NCI-H128 (cell line): ENCODE data around the gene VSTM2L.
"Not testable (repeated sequence)": the region's sequence is repeated elsewhere in the genome, so short reads cannot be mapped to it uniquely, and the experiment has no call there.

Source experiments
- DNase-seq: peaks from one replicate; lab custom pipeline; 2025; ENCODE audit not compliant: unreplicated experiment; lab: John Stamatoyannopoulos, UW

Gene VSTM2L

DNA sequence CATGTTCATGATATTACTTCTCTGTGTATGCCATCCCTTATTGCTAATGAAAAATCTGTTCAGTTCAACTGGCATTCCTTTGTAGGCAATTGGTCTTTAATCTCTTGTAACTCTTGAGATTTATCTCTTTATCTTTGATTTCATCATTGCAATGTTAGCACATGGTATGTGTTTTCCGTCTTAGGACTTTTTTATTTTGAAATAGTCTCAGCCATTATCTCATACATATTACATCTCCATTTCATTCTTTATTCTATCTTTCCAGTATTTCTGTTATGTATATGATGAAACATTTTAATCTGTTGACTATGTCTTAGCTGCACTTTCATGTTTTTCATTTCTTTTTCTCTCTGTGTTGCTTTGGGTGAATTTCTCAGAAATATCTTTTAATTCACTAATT is 58.1 kb downstream of the VSTM2L start:
- DNase-seq = no peak

DNA sequence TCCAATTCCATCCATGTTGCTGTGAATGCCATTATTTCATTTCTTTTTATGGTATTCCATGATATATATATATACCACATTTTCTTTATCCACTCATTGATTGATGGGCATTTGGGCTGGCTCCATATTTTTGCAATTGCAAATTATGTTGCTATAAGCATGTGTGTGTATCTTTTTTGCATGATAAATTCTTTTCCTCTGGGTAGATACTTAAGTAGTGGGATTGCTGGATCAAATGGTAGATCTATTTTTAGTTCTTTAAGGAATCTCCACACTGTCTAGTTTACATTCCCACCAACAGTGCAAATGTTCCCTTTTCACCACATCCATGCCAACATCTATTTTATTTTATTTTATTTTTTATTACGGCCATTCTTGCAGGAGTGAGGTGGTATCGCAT is 60.6 kb downstream of the VSTM2L start:
- DNase-seq = not testable (repeated sequence)

DNA sequence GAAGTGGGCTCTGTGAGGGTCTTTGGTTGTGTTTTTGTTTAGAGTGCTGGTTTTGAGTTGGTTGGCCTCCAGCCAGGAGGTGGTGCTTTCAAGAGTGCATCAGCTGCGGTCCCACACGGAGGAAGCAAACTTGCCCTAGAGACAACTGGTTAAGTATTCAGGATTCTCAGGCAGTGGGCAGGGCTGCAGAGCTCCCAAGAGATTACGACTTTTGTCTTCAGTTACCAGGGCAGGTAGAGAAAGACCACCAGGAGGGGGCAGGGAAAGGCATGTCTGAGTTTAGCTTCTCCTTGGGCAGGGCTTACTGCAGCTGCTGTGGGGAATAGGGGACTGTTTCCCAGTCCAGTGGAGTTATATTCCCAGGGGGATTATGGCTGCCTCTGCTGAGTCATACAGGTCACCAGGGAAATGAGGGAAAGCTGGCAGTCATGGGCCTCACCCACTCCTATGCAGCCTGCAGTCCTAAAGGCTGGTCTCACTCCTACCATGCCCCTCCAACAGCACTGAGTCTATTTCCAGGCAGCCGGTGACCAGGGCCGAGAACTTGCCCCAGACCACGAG is 66.0 kb downstream of the VSTM2L start:
- DNase-seq = peak; percentile 78

DNA sequence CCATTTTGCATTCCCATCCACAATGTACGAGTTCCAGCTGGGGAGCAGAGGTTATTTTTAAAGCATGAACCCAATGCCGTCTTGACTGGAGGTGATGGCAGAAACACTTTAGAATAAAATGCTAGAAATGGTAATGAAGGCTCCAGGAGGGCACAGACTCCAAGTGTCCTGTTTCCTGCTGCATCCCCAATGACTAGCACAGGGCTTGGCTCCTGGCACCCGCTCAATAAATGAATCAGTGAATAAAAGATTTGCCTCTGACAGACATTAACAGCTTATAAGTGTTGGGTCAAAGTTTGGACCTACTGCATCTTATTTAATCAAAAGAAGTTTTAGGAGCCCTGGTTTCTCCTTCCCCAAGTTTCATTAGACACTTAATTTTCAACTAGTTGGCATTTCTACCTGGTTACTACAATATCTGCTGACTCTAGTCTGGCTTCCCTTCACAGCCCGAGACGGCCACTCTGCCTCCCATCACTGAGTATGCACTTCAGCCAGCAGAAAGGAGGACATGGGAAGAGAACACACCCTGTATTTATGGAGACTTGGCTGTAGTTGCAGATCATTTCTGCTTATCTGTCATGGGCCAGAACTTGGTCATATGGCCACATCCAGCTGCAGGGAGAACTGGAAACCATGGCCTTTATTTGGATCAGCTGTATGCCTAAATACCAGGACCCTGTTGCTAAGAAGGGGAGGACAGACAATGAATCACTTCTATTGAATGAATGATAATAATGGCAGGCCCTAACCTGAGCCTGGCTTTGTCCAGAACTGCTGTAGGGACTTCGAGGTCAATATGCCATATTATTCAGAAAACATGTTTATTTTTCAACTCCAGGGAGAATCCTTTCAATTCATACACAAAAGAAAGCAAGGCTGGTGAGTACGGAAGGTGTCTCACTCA is 67.3 kb downstream of the VSTM2L start:
- DNase-seq = no peak

DNA sequence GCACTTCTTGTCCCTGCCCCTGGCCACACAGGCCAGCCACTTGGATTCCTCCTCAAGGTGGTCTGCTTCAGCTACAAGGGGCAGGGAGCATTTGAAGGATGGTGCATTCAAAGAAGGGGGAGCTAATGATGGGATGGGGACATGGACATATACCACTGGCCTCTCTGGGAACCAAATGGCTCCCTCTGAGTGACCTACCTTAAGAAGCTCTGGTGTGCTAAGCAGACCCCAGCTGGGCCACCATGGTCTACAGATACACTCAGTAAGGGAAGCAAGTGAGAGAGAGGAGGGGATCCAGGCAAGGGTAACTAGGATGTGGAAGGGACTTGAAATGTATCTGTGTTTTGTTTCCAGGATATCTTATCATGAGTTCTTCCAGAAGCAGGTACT is 67.9 kb downstream of the VSTM2L start:
- DNase-seq = no peak

DNA sequence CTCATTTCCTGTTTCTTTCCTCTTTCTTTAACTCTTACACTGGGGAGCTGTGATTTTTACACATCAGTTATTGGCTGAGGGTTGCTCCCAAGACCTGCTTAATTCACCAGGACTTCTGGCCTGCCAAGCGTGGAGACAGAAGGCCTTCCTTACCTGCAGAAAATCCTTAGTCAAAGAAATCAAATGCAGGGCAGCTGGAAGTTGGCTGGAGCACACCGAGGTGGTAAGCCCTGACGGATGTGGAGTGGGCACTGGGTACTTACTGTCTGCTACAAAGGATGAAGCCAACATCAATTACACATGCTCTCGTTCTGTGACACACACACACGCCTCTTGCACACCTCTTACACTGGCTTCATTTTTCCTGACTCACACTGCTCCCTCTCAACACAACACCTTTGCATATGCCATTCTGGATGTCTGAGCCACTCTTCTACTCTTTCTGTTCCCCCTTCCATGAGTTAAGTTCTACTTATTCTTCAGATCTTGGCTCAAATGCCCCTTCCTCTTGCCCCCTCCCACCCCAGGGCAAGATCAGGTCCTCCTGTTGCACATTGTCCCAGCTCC is 68.7 kb downstream of the VSTM2L start:
- no peak for DNase-seq

DNA sequence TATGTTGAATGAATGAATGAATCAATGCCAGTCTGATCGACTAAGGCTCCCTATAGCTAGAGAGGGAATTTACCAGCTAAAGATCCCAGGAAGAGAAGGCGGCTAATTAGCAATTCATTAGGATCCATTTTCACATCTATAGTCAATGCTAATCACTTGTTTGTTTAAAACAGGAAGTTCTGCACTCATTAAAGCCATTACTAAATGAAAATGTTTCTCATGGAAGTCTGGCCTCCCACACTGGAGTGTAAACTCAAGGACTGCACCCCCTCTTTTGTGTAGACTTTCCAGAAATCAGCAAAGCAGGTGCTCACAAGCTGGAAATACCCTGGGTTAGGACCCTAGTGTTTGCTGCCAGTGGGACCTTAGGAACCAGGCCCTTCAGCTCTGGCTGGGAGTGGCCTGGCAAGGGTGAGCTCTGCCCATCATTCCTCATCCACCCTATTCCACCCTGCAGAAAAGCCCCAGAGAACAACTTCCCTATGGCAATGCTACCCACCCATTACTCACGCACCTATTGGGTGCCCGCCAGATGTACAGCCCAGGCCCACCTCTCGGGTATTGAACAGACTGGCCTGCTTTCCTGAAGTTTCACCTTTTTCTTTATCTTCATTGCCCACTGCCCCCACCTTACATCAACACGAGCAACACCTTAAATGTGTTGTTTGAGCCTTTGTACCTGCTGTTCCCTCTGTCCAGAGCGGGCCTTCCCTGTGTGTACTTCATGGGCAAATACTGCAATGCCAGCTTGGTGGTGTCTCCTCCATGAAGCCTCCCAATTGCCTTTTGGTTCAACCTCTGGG is 69.5 kb downstream of the VSTM2L start:
- no peak for DNase-seq

DNA sequence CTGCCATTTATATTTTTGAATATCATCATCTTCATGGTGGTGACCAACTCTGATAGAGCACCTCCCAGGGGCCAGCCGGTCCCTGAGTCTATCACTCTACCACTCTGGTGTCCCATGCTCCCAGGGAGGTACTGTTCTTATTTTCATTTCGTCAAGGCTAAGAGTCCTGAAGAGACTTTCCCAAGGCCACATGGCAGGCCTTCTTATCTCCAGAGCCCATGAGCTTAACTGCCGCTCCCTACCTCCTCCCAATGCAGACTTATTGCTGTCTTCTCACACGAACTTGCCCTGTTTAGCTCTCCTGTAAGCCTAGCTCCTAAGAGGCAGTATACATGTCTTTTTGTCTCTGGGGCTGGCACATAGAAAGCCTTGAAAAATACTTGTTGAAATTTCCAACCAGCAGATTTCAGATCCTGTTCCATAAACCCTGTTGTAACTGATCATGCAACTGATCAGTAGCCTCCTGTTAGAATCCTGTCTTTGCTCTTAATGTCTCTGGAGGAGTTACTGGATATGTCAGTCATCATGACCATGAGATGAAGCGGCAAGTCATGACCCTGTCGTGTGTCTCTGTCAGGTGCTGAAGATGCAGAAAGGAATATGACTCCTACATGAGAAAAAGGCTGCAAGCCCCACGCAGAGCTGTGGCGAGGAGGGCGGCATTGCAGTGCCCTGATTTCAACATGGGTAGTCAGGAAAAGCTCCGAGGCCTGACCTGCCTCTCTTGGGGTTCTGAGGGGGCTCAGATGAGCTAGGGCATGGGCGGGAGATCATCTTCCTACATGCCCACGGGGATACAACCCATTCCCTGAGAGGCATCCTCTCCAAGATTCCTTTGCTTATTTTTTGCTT is 70.4 kb downstream of the VSTM2L start:
- no peak for DNase-seq

DNA sequence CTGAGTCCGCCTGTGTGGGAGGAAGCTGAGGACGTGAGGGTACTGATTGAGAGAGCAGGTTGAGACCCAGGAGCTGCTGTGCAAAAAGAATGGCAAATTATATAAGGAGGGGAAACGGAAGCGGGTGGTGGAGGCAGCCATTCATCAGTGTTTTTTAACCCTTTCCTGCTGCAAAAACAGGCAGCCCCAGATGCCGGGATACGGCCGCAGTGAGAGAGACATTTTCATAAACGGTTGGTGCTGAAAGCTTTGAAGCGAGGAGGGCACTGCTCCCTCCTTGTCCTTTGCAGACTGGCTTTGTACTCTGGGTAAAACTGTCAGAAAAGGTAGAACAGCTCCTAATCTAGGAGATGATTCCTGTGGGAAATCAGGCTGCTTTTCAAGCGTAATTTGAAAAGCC is 74.0 kb downstream of the VSTM2L start:
- no peak for DNase-seq

DNA sequence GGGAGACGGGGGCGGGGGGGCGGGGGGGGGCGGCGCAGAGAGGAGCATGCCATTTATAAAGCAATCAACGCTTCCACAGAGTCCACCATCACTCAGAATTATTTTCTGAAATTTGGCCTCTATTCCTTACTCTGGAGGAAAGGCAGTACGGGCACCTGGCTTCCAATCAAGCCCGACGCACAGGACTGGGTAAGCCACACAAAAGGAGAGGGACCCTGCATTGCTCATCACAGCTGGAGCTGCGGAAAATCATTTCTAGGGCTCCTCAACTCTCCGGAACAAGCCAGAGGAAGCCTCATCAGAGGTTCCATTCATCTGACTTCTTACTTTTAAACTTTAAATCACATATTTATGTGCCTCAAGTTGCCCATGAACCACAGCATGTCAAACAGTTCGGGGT is 74.4 kb downstream of the VSTM2L start:
- no peak for DNase-seq

DNA sequence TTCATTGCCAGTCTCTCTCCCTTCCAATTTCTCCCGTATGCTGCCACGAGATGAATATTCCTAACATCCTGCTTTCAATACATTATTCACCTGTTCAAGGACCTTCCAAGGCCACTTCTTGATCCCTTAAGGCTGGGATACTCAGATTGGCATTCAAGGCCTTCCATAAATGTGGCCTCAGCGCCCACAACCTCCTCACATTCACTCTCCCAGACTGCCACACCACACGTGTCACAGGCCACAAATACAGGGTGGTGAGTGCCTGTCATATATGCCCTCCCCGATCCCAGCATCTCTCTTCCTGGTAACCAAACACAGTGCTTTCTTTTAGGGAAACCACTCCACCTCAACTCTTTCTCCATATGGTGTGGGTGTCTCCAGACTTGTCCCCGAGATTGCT is 74.9 kb downstream of the VSTM2L start:
- DNase-seq = no peak

DNA sequence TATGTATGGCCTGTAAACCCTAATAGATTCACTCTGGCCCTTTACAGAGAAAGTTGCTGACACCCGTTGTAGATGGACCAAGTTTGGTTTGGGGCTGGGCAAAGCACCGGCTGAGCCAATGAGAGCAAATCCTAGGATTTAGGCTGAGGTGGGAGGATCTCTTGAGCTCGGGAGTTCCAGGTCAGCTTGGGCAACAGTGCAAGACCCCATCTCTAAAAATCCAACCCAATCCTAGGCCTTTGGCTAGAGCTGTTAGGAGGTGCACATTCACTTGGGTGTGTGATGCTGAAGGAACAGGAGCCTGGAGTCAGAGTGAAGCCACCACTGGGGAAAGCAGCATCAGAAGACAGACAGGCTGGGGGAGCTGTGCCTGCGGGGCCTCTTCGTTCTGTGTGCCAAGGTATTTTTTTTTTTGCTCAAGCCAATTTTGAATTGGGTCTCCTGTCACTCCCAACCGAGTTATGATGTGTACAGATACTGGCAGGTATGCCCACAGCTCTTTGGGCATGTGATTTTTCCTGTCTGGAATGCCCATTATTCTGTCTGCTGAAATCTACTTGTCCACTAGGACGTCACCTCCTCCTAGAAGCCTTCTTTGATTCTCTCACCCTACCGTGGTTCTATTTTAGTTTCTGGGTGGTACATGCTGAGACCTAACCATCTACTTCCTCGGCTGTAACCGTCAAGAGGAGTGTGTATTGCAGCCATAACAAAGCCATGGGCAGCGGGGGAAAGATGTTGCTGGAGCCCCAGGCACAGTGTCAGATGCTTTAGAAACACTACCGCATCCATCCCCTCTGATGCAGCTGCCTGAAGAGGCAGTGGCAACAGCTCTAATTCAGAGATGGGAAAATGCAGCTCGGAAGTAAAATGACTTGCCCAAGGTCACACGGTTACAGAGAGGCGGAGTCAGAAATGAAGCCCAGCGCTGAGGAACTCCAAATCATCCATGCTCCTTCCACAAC is 76.4 kb downstream of the VSTM2L start:
- DNase-seq = no peak

DNA sequence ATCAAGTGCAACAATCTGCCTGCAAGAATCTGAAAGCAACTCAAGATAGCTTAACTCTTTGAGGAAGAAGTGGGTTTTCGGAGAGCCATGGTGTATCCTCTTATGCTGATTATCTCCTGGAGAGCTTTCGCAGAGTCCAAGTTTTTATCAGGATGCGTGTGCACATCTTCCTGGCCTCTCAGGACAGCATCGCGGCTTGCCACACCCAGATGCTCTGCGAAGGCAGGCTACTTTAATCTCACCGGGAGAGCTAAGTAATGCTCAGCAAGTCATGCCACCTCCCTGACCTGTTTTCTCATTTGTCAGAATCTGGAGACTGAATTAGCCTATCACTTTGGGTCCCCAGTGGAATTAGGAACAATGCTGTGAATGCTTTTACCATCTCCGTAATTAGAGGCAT is 77.5 kb downstream of the VSTM2L start:
- no peak for DNase-seq

DNA sequence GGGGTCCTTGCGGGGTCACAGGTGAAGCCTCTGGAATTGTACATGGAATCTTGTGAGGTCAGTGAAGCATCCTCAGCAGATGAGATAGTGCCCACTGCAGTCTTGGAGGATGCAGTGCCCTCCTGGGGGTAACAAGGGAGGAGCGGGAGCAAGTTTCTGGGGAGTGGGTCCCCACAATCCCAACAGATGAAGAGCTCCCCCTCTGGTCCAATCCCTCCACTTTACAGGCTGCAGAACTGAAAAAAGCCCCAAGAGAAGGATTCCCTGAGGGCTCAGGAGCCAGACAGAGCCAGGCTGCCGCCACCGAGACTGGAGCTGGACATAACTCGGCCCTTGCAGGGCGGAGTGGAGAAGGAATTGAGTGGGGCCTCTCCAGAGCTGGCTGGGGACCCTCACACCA is 77.9 kb downstream of the VSTM2L start:
- DNase-seq = no peak

DNA sequence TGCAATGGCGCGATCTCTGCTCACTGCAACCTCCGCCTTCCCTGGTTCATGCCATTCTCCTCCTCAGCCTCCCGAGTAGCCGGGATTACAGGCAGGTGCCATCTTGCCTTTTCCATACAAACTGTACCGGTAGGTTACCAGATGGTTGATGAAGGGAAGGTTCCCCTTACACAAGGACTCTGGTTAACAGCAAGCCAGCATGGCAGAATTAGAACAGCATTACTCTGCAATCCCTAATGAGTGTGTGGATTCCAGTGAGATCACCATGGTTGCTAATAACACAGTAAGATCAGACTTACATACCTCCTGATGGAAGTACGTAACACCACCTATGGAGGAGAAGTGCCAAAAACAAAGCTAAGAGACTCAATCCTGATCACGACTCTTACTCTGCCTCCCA is 78.6 kb downstream of the VSTM2L start:
- DNase-seq = no peak

DNA sequence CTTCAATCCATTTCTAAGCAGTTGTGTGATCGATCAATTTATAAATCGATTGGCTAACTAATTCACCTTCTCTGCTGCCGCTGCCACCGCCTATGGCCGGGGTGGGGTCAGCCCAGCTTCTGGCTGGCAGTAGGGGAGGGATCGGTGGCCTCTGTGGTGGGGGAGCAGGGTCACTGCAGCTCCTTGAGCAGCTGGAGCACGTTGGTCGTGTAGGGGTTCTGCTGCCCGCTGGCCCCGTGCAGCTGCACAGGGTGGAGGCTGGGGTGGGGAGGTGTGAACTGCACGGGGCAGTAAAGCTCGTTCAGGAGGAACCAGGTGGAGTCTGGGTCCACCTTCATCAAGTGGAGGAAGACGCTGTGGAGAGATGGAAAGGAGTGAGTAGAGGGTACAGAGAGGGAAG is 80.4 kb downstream of the VSTM2L start:
- no peak for DNase-seq

DNA sequence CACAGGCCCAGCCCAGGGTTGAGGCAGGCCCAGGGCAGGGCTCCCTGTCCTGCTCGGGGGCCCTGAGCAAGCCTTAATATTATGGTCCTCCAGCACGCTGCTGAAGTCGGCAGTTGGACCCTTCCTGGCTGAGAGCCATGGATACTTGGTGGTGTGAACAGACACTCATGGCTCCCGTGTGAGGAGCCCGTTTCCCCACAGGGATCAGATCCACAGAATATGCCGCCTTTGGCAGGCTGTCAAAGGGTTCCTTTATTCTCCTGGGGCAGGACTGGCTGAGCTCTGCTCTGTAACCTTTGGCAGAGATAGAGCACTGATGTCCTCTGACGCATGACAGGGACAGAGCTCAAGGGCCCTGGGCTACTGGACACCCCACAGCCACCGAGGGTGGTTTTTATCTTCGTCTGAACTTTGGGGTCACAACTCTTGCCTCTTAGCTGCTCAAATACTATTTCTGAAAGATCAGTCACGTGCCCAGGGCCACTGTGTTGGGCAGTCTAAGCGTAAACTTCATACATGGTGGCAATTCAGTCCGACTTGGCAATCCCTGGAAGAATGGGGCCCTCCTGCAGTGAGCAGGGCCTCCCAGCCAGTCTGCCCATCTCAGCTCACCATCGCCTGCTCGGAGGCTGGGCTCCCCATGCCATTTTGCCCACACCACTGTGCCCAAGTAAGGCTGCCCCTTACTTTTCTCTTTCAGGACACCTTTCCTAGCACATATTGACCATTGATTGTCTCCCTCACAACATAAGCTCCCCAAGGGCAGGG is 81.3 kb downstream of the VSTM2L start:
- DNase-seq = no peak

DNA sequence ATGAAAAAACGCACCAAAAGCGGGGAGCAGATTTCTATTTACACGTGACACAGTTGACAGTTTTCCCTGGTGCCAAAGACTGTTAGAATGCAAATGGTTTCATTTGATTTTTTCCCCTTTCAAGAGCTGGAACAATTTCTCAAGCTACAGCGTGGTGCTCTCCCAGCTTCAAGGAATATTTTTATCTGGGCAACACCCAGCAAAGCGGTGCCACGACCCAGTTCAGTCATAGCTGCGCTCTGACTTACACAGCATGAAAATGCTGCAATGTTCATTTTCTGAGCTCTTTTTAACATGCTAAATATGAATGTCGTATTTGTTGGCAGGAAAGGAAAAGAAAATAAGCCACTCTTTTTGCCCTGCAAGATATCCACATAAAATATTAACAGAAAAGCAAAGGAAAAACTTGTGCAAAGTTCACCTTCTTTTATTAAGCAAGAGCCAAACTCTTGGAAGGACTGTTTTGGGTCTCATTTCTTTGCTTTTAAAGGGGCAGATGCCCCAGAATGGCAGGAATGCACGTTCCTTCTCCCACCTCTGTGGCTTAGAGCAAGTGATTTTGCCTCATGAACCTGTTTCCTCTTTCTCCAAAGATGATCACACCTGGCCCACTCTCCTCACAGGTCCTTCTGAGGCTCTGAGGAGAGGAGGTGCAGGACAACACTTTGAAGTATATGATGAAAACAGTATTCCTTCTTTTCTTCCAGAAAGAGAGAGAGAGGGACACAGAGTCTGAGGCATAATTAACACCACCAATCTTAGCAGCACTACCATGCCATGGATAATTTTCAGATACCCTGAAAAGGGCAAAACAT is 83.3 kb downstream of the VSTM2L start:
- DNase-seq = no peak
